Keratinocyte (primary cell): Measurements from ENCODE around the gene TTLL5.

Experiments used
- CTCF ChIP-seq, 3 experiments: IDR thresholded peaks in 1 of 3; conservative IDR thresholded peaks in 1 of 3; optimal IDR thresholded peaks in 1 of 3; 2 replicates in 2 of 3; 3 replicates in 1 of 3; pipeline versions ENCODE3 to v1.5.1; 2011; ENCODE audit warnings: low read length in 3 of 3, mild to moderate bottlenecking in 3 of 3, moderate library complexity in 2 of 3, control low read depth in 1 of 3, inconsistent platforms in 1 of 3; ENCODE audit not compliant: insufficient read depth in 2 of 3; ENCODE audit errors: extremely low read depth in 1 of 3
- EZH2 ChIP-seq: IDR thresholded peaks from one replicate; pipeline ENCODE4 v1.6.1; 2012; ENCODE audit warnings: inconsistent platforms, mild to moderate bottlenecking, low read length, moderate library complexity

GRCh38 chr14:75977582-75977943, 316.5 kb downstream of the TTLL5 start:
- TF ChIP-seq EZH2: no peak
- no peak for TF ChIP-seq CTCF (optimal IDR thresholded peaks at IDR 0.05 in 1 of 3, IDR thresholded peaks at IDR 0.05 in 1 of 3, conservative IDR thresholded peaks at IDR 0.05 in 1 of 3; ENCODE audit: extremely low read depth in 1 of 3, insufficient read depth in 2 of 3, low read length in 3 of 3)
